DOHH2 (cell line): Measurements from ENCODE around the gene PRKD2.

Experiments
- H3F3A ChIP-seq: fragments of 200-600 bp; sonication (generic), shearing (Covaris generic); 2 replicates; pipeline ENCODE4 v1.6.0; 2016; ENCODE audit warnings: antibody characterized with exemption, mild to moderate bottlenecking; ENCODE audit not compliant: control insufficient read depth, insufficient read depth
- H3K27ac ChIP-seq: fragments of 200-600 bp; sonication (generic); 2 replicates; pipeline ENCODE4 v1.5.1; 2014; ENCODE audit warnings: low read depth, mild to moderate bottlenecking, low read length, moderate library complexity
- H3K27me3 ChIP-seq: fragments of 200-600 bp; sonication (generic); 2 replicates; pipeline ENCODE4 v1.6.1; 2014; ENCODE audit warnings: mild to moderate bottlenecking, low read length, mixed read lengths; ENCODE audit not compliant: control insufficient read depth
- H3K36me3 ChIP-seq: fragments of 200-600 bp; sonication (generic); 2 replicates; pipeline ENCODE4 v1.6.1; 2014; ENCODE audit warnings: mild to moderate bottlenecking, low read length, moderate library complexity, mixed read lengths; ENCODE audit not compliant: control insufficient read depth
- H3K4me1 ChIP-seq: fragments of 200-600 bp; sonication (generic); 2 replicates; pipeline ENCODE4 v1.6.1; 2014; ENCODE audit warnings: mild to moderate bottlenecking, low read length, mixed read lengths; ENCODE audit not compliant: control insufficient read depth
- H3K4me2 ChIP-seq: fragments of 200-600 bp; sonication (generic); 2 replicates; pipeline ENCODE4 v1.6.0; 2014; ENCODE audit warnings: mild to moderate bottlenecking, low read length, moderate library complexity
- H3K4me3 ChIP-seq: fragments of 200-600 bp; sonication (generic); 2 replicates; pipeline ENCODE4 v1.5.1; 2014; ENCODE audit warnings: mild to moderate bottlenecking, low read length, mixed read lengths
- H3K79me2 ChIP-seq: fragments of 200-600 bp; sonication (generic); 2 replicates; pipeline ENCODE4 v1.6.1; 2014; ENCODE audit warnings: mild to moderate bottlenecking, low read length, mixed read lengths; ENCODE audit not compliant: control insufficient read depth
- H3K9me2 ChIP-seq: fragments of 200-600 bp; sonication (generic); replicated peaks from 2 replicates; pipeline ENCODE4 v1.6.1; 2014; ENCODE audit warnings: mild to moderate bottlenecking, low read length, mixed read lengths; ENCODE audit not compliant: control insufficient read depth
- H3K9me3 ChIP-seq: fragments of 200-600 bp; sonication (generic); 2 replicates; pipeline ENCODE4 v1.6.1; 2014; ENCODE audit warnings: antibody characterized with exemption, low read length, mixed read lengths; ENCODE audit not compliant: control insufficient read depth, insufficient read depth
- H4K20me1 ChIP-seq: fragments of 200-600 bp; sonication (generic); 2 replicates; pipeline ENCODE4 v1.6.0; 2014; ENCODE audit warnings: low read depth, mild to moderate bottlenecking, antibody characterized with exemption, low read length, moderate library complexity; ENCODE audit not compliant: control insufficient read depth, insufficient read depth
- EZH2phosphoT487 ChIP-seq: fragments of 200-600 bp; sonication (generic); IDR thresholded peaks from 2 replicates; pipeline ENCODE4 v1.6.1; 2017; ENCODE audit warnings: borderline replicate concordance, mild to moderate bottlenecking, antibody characterized with exemption, low read length, moderate library complexity, mixed read lengths
- TF ChIP-seq, protein P1 (sequence below): fragments of 200-600 bp; sonication (generic); IDR thresholded peaks from one replicate; pipeline ENCODE4 v1.5.1; 2014; ENCODE audit warnings: antibody characterized with exemption, mild to moderate bottlenecking, low read depth, low read length; ENCODE audit not compliant: poor library complexity, severe bottlenecking

PRKD2 gene

DNA sequence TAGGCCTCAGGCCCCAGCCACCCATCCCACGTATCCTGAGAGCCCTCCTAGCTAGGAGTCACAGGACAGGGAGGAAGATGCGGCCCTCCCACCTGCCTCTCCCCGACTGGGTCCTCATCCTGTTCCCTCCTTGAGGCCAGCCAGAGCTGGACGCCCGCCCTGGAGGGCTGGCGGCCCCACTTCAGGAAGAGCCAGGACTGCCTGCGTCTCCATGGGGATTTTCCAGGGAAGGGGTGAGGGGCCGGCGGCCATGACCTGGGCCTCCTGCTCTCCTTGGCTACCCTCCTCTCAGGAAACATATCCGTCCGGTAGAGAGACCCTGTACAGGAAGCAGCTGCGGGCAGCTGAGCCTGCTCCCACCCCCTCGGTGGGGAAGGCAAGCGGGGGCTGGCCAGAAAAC, 11.3 kb upstream of the PRKD2 start:
- H3K36me3 ChIP-seq: peaks cover 94% of the 10 kb centered on the region
- no peaks in the 10 kb centered on the region for H3K9me3 ChIP-seq
- H3F3A ChIP-seq: no peaks in the 10 kb centered on the region
- peaks cover 30% of the 10 kb centered on the region for H3K79me2 ChIP-seq
- H3K4me2 ChIP-seq: no peak overlapping the region
- H3K27me3 ChIP-seq: no peaks in the 10 kb centered on the region
- H3K9me2 ChIP-seq: no peaks in the 10 kb centered on the region
- peaks cover 10% of the 10 kb centered on the region for H3K4me1 ChIP-seq
- no peak overlapping the region for H3K27ac ChIP-seq
- H3K4me3 ChIP-seq: no peak overlapping the region
- H4K20me1 ChIP-seq: peaks cover 9% of the 10 kb centered on the region; the same call in 1 of the 2 replicates
- TF ChIP-seq, protein P1, sequence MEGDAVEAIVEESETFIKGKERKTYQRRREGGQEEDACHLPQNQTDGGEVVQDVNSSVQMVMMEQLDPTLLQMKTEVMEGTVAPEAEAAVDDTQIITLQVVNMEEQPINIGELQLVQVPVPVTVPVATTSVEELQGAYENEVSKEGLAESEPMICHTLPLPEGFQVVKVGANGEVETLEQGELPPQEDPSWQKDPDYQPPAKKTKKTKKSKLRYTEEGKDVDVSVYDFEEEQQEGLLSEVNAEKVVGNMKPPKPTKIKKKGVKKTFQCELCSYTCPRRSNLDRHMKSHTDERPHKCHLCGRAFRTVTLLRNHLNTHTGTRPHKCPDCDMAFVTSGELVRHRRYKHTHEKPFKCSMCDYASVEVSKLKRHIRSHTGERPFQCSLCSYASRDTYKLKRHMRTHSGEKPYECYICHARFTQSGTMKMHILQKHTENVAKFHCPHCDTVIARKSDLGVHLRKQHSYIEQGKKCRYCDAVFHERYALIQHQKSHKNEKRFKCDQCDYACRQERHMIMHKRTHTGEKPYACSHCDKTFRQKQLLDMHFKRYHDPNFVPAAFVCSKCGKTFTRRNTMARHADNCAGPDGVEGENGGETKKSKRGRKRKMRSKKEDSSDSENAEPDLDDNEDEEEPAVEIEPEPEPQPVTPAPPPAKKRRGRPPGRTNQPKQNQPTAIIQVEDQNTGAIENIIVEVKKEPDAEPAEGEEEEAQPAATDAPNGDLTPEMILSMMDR: no peak
- no peak for TF ChIP-seq EZH2phosphoT487

DNA sequence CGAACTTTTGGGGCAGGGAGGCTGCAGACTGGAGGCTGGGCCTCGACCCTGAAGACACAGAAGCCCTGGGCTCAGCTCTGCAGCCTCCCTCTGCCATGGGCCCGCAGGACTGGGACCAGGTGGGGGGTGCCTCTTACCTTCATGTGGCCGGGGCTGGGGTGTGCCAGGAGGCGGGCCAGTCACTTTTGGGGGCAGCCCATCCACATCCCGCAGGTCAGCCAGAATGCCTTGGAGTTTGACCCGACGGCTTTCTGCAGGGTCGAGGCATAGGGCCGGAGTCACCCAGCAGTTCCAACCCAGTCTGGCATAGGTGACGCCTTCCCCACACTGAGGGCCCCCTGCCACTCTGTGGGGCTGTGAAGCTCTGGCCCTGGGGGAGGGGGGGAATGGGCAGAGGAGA, 10.8 kb upstream of the PRKD2 start:
- TF ChIP-seq EZH2phosphoT487: no peak
- TF ChIP-seq, protein P1: no peak

DNA sequence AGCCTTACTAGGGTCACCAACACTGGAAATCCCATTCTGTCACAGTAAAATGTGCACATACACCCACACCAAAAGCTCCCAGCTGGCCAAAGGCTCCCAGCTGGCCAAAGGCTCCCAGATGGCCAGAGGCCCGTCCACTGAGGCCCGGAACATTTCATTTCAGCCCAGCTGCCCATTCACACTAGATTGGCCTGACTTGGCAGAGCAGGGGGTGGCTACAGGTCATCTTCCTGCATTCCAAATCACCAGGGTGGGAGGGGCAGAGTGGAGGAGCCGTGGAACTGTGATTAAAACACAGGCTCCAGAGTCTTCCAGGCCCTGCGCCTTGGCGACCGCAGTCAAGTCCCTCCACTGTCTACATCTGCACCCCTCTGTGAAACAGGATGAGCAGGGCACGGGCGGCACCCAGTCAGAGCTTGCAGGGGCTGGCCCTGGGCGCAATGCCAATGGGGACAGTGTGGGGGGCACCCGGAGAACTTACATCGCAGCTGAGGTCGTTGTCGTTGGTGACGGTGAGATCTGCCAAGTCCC, 10.1 kb upstream of the PRKD2 start:
- peaks cover 22% of the 10 kb centered on the region for H3K4me1 ChIP-seq

More for the DNA sequence above, 10.8 kb upstream of the PRKD2 start:
- peaks cover 6% of the 10 kb centered on the region; the same call in 1 of the 2 replicates for H4K20me1 ChIP-seq
- peaks cover 94% of the 10 kb centered on the region for H3K36me3 ChIP-seq
- H3K4me3 ChIP-seq: no peak overlapping the region
- H3K9me3 ChIP-seq: no peaks in the 10 kb centered on the region
- H3F3A ChIP-seq: no peaks in the 10 kb centered on the region
- H3K4me1 ChIP-seq: peaks cover 15% of the 10 kb centered on the region
- no peaks in the 10 kb centered on the region for H3K27me3 ChIP-seq
- H3K79me2 ChIP-seq: peaks cover 26% of the 10 kb centered on the region
- H3K4me2 ChIP-seq: no peak overlapping the region
- no peaks in the 10 kb centered on the region for H3K9me2 ChIP-seq
- no peak overlapping the region for H3K27ac ChIP-seq

More for the DNA sequence above, 10.1 kb upstream of the PRKD2 start:
- H4K20me1 ChIP-seq: peaks cover 6% of the 10 kb centered on the region; the same call in 1 of the 2 replicates
- H3K79me2 ChIP-seq: peaks cover 25% of the 10 kb centered on the region
- H3K4me2 ChIP-seq: no peak overlapping the region
- TF ChIP-seq, protein P1: no peak
- no peak for TF ChIP-seq EZH2phosphoT487
- peaks cover 95% of the 10 kb centered on the region for H3K36me3 ChIP-seq
- H3K27ac ChIP-seq: no peak overlapping the region
- no peaks in the 10 kb centered on the region for H3F3A ChIP-seq
- H3K9me2 ChIP-seq: no peaks in the 10 kb centered on the region
- H3K9me3 ChIP-seq: no peaks in the 10 kb centered on the region
- H3K27me3 ChIP-seq: no peaks in the 10 kb centered on the region
- no peak overlapping the region for H3K4me3 ChIP-seq
